Panc1 (cell line): ENCODE measurements around the gene ALOX15B. TPM values are rescaled to one million over a fixed set of nuclear protein-coding genes. Genes with fewer than 3 reads are reported as not detected.

Experiments used
- ATAC-seq: fragments of 200-7000 bp; cut with Tn5 transposase; 2 replicates; pipeline ENCODE4 v1.9.1; 2020; ENCODE audit warnings: mild to moderate bottlenecking, moderate library complexity
- BruUV-seq: library from RNA; stranded (reverse); fragments of 400-500 nt; replicated peaks from 2 replicates; lab custom pipeline; 2021; lab: Mats Ljungman, UMichigan
- CTCF ChIA-PET: fragments of 300-600 bp; sonication (Branson Sonifier 250); formaldehyde crosslinking; loops from one replicate; lab custom pipeline; 2022; ENCODE audit warnings: antibody characterized with exemption; lab: Charles Lee
- POLR2A ChIA-PET: fragments of 300-600 bp; sonication (Branson Sonifier 250); formaldehyde crosslinking; loops from one replicate; lab custom pipeline; 2022; ENCODE audit warnings: antibody characterized with exemption; lab: Charles Lee
- DNase-seq: peaks from one replicate; pipeline ENCODE4 v3.0.0-alpha.2; 2010; ENCODE audit warnings: low read depth, low spot score
- H3K27ac ChIP-seq: 2 replicates; pipeline ENCODE4 v1.5.1; 2011; ENCODE audit warnings: mild to moderate bottlenecking, low read length, inconsistent platforms
- H3K27me3 ChIP-seq: fragments of 200-500 bp; sonication (Bioruptor generic); 2 replicates; pipeline ENCODE4 v1.6.0; 2014; ENCODE audit warnings: low read length, inconsistent platforms; ENCODE audit not compliant: control insufficient read depth, insufficient read depth
- H3K36me3 ChIP-seq: fragments of 200-500 bp; sonication (Bioruptor generic); 2 replicates; pipeline ENCODE4 v1.5.1; 2014; ENCODE audit warnings: inconsistent platforms, mild to moderate bottlenecking, low read length, moderate library complexity; ENCODE audit not compliant: control insufficient read depth, insufficient read depth
- H3K4me1 ChIP-seq: 2 replicates; pipeline ENCODE4 v1.5.1; 2011; ENCODE audit warnings: inconsistent platforms, mild to moderate bottlenecking, low read length, moderate library complexity; ENCODE audit not compliant: control insufficient read depth, insufficient read depth
- H3K4me3 ChIP-seq, 2 experiments: 2 replicates each; pipeline ENCODE4 v1.5.1; 2011 to 2012; ENCODE audit warnings: low read depth in 2 of 2, low read length in 2 of 2, mild to moderate bottlenecking in 2 of 2, inconsistent platforms in 1 of 2, moderate library complexity in 1 of 2
- H3K9me3 ChIP-seq: fragments of 200-500 bp; sonication (Bioruptor generic); 2 replicates; pipeline ENCODE4 v1.5.1; 2014; ENCODE audit warnings: low read depth, mild to moderate bottlenecking, inconsistent platforms, low read length, moderate library complexity; ENCODE audit not compliant: control insufficient read depth, insufficient read depth
- CTCF ChIP-seq: fragments of 450-650 bp; IDR thresholded peaks from 2 replicates; pipeline ENCODE4 v1.5.1; 2017; ENCODE audit warnings: mild to moderate bottlenecking
- POLR2AphosphoS5 ChIP-seq: IDR thresholded peaks from 2 replicates; pipeline ENCODE4 v1.6.1; 2012; ENCODE audit warnings: mild to moderate bottlenecking, low read depth, low read length, moderate library complexity
- SIN3A ChIP-seq: IDR thresholded peaks from 2 replicates; pipeline ENCODE4 v1.6.1; 2012; ENCODE audit warnings: low read depth, mild to moderate bottlenecking, low read length, moderate library complexity, borderline replicate concordance; ENCODE audit not compliant: insufficient read depth
- TCF7L2 ChIP-seq: IDR thresholded peaks from 2 replicates; pipeline ENCODE4 v1.6.1; 2011; ENCODE audit warnings: mild to moderate bottlenecking, low read depth, low read length, inconsistent platforms
- in situ Hi-C: cut with HindIII; loops from 2 replicates; pipeline ENCODE4 v1.10.0; 2016; ENCODE audit warnings: low sequenced_read_pairs, low pct_unique_long_range_greater_than_20kb
- intact Hi-C: fragments of 100-400 bp; cut with micrococcal nuclease; formaldehyde crosslinking; loops from one replicate; pipeline ENCODE4 v1.10.0; 2022; ENCODE audit not compliant: unreplicated experiment
- total RNA-seq: library from RNA; stranded (reverse); gene quantifications from one replicate; pipeline ENCODE4 v1.2.1, GENCODE V29; 2021; ENCODE audit not compliant: unreplicated experiment
- TF ChIP-seq, protein P1 (sequence below), 2 experiments: IDR thresholded peaks; 2 replicates each; pipeline ENCODE4 v1.6.1; 2011 to 2012; ENCODE audit warnings: low read depth in 2 of 2, control low read depth in 1 of 2, low read length in 1 of 2, mild to moderate bottlenecking in 1 of 2, moderate library complexity in 1 of 2; ENCODE audit not compliant: insufficient read depth in 1 of 2

The ALOX15B gene
- total RNA-seq, 1 experiment from 2014 or later = not detected

GRCh38 chr17:8048736-8049135 lies 9.9 kb downstream of the ALOX15B start:
- intact Hi-C loops = no loop called here
- no peaks in the 10 kb centered on the region for H3K36me3 ChIP-seq
- TF ChIP-seq POLR2AphosphoS5 = no peak
- no peak for TF ChIP-seq CTCF
- no peak for TF ChIP-seq TCF7L2
- no peak for TF ChIP-seq SIN3A
- TF ChIP-seq, protein P1, sequence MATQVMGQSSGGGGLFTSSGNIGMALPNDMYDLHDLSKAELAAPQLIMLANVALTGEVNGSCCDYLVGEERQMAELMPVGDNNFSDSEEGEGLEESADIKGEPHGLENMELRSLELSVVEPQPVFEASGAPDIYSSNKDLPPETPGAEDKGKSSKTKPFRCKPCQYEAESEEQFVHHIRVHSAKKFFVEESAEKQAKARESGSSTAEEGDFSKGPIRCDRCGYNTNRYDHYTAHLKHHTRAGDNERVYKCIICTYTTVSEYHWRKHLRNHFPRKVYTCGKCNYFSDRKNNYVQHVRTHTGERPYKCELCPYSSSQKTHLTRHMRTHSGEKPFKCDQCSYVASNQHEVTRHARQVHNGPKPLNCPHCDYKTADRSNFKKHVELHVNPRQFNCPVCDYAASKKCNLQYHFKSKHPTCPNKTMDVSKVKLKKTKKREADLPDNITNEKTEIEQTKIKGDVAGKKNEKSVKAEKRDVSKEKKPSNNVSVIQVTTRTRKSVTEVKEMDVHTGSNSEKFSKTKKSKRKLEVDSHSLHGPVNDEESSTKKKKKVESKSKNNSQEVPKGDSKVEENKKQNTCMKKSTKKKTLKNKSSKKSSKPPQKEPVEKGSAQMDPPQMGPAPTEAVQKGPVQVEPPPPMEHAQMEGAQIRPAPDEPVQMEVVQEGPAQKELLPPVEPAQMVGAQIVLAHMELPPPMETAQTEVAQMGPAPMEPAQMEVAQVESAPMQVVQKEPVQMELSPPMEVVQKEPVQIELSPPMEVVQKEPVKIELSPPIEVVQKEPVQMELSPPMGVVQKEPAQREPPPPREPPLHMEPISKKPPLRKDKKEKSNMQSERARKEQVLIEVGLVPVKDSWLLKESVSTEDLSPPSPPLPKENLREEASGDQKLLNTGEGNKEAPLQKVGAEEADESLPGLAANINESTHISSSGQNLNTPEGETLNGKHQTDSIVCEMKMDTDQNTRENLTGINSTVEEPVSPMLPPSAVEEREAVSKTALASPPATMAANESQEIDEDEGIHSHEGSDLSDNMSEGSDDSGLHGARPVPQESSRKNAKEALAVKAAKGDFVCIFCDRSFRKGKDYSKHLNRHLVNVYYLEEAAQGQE (IDR thresholded peaks at IDR 0.05; ENCODE audit: insufficient read depth in 1 of 2, low read depth in 2 of 2, low read length in 1 of 2) = no peak
- CTCF ChIA-PET = no interaction called here
- ATAC-seq = no peak
- in situ Hi-C loops = no loop called here
- no TSS peak for BruUV-seq
- H3K4me3 ChIP-seq = no peak overlapping the region
- H3K4me1 ChIP-seq = no peaks in the 10 kb centered on the region
- H3K9me3 ChIP-seq = no peaks in the 10 kb centered on the region
- H3K27me3 ChIP-seq = no peaks in the 10 kb centered on the region
- no peak for DNase-seq
- no peak overlapping the region for H3K27ac ChIP-seq
- POLR2A ChIA-PET = interaction anchor here (0.6 kb wide), 1 partner anchor 192 kb away, joined by 4 read pairs; the partner anchor contains the start of gene NAA38

- ChIA-PET POLR2A (no interaction called here), CTCF (interaction anchor here (0.7 kb wide), 1 partner anchor 337 kb away, joined by 3 read pairs; no protein-coding TSS in a partner anchor)
- BruUV-seq = no TSS peak
- intact Hi-C loops = loop anchor here (10.0 kb wide), 1 partner anchor 57 kb away; no protein-coding TSS in a partner anchor
- H3K9me3 ChIP-seq = no peaks in the 10 kb centered on the region
- no peaks in the 10 kb centered on the region for H3K27me3 ChIP-seq
- ATAC-seq = no peak
- H3K36me3 ChIP-seq = no peaks in the 10 kb centered on the region
- no peak overlapping the region for H3K27ac ChIP-seq
- DNase-seq = no peak
- TF ChIP-seq, protein P1 (IDR thresholded peaks at IDR 0.05; ENCODE audit: insufficient read depth in 1 of 2, low read depth in 2 of 2, low read length in 1 of 2) = no peak
- TF ChIP-seq SIN3A (no peak), POLR2AphosphoS5 (no peak), TCF7L2 (no peak), CTCF (no peak)
- no peaks in the 10 kb centered on the region for H3K4me1 ChIP-seq
- H3K4me3 ChIP-seq = no peak overlapping the region
- in situ Hi-C loops = no loop called here
Measured at GRCh38 chr17:8051831-8052230, 13.0 kb downstream of the ALOX15B start.
